Right lobe of liver (tissue), 4 donors: ENCODE results near the gene ZNF385B.

Source experiments
- CTCF ChIP-seq, 4 donors: fragments of 200-600 bp in 3 of 4; fragments of 450-650 bp in 1 of 4; IDR thresholded peaks; one replicate each; pipeline versions ENCODE4 v1.5.1 to v1.8.0; 2016 to 2022; ENCODE audit warnings: antibody characterized with exemption in 4 of 4, mild to moderate bottlenecking in 2 of 4
- POLR2A ChIP-seq: fragments of 450-650 bp; IDR thresholded peaks from one replicate; pipeline ENCODE4 v1.6.1; 2017; ENCODE audit warnings: antibody characterized with exemption, mild to moderate bottlenecking
- donor health status: DM: no; HTN: no; CAD: no.
- donor health status: DM: no; HTN: no; CAD: no.
- donor health status: DM: no; HTN: yes; CAD: no.

- TF ChIP-seq CTCF (IDR thresholded peaks at IDR 0.05): peak; percentile 11 to 35 (median 16)
- TF ChIP-seq POLR2A: no peak
Measured at GRCh38 chr2:179447839-179448447, 413.5 kb downstream of the ZNF385B start.
